AG09309 (cell line): Measurements from ENCODE around the gene APBA3.

Experiments
- DNase-seq: peaks from one replicate; pipeline ENCODE4 v3.0.0-alpha.2; 2010; ENCODE audit warnings: low read depth
- H3K4me3 ChIP-seq: 2 replicates; pipeline ENCODE4 v1.5.1; 2011; ENCODE audit warnings: mild to moderate bottlenecking, low read depth, low read length, moderate library complexity; ENCODE audit not compliant: control insufficient read depth
- CTCF ChIP-seq: IDR thresholded peaks from 2 replicates; pipeline ENCODE4 v1.5.1; 2011; ENCODE audit warnings: mild to moderate bottlenecking, low read depth, low read length, inconsistent platforms; ENCODE audit not compliant: insufficient read depth, control insufficient read depth; ENCODE audit errors: missing control alignments

Gene APBA3

DNA sequence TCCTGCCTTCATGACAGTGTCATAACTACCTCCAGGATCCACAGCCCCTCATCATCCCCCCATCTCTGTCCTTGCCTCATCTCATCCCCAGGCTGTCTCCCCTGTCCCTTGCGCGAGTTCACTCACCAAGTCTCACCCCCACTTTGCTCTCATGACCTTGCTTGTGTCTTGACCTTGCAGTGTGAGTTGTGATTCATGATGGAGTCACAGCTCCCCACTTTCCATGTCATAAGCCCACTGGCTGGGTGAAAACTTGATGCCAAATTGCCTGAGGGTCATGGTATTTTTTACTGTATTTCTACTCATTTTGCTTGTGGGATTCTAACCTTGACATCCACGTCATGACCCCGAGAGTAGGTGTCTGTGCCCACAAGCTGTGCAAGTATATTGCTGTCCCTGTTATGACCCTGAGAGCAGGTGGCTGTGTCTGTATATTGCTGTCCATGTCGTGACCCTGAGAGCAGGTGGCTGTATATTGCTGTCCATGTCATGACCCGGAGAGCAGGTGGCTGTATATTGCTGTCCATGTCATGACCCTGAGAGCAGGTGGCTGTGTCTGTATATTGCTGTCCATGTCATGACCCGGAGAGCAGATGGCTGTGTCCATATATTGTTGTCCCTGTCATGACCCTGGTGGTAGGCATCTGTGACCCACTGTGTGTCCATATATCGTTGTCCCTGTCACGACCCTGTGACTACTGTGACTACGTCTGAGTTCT lies 23.8 kb downstream of the APBA3 start:
- no peak for DNase-seq
- no peak for TF ChIP-seq CTCF
- no peak overlapping the region for H3K4me3 ChIP-seq

- H3K4me3 ChIP-seq = no peak overlapping the region
- no peak for DNase-seq
- no peak for TF ChIP-seq CTCF
These were observed 25.3 kb downstream of the APBA3 start for GRCh38 chr19:3736106-3736724.

- no peak overlapping the region for H3K4me3 ChIP-seq
- DNase-seq = no peak
- TF ChIP-seq CTCF = no peak
These were observed 27.2 kb downstream of the APBA3 start for GRCh38 chr19:3734310-3734600.

- DNase-seq = no peak
- no peak for TF ChIP-seq CTCF
- H3K4me3 ChIP-seq = no peak overlapping the region
These were observed 27.8 kb downstream of the APBA3 start for GRCh38 chr19:3733549-3734309.

GRCh38 chr19:3732108-3732507 lies 29.4 kb downstream of the APBA3 start:
- TF ChIP-seq CTCF = no peak

GRCh38 chr19:3730457-3730958 lies 31.0 kb downstream of the APBA3 start:
- TF ChIP-seq CTCF = no peak
- H3K4me3 ChIP-seq = no peak overlapping the region
- DNase-seq = no peak

More at GRCh38 chr19:3732108-3732507, 29.4 kb downstream of the APBA3 start:
- no peak overlapping the region for H3K4me3 ChIP-seq
- DNase-seq = no peak
